ELR (cell line): ENCODE results near the gene C1orf146.
"Not testable (repeated sequence)": the region's sequence is repeated elsewhere in the genome, so short reads cannot be mapped to it uniquely, and the experiment has no call there.

ENCODE experiments used
- DNase-seq: peaks from one replicate; pipeline ENCODE4 v3.0.0-alpha.2; 2015; ENCODE audit warnings: low read depth

C1orf146 gene

DNA sequence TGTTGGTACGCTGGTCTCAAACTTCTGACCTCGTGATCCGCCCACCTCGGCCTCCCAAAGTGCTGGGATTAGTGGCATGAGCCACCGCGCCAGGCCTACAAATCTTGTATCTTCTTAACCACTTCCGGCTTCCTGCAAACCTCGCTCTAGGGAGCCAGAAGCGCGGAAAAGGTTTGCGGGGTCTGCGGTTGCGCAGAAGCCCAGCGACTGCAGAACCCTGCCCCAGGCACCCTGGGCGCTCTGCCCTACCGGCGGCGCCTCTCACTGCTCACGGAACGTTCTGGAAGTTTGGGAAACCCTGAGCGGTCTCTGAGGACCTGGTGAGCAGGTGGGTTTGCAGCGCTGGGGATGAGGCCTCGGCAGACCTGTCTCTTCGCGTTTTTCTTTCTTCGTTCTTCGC lies at the start of gene C1orf146:
C1orf146 (plus strand) TSS at position 195 of the 400 bp plus-strand sequence. CDS start 13,506 bp downstream, outside the sequence.
- DNase-seq: no peak

GRCh38 chr1:92168657-92169056 lies 49.1 kb upstream of the C1orf146 start:
- no peak for DNase-seq

- DNase-seq: no peak
Observed at GRCh38 chr1:92169214-92170005, 48.3 kb upstream of the C1orf146 start.

DNA sequence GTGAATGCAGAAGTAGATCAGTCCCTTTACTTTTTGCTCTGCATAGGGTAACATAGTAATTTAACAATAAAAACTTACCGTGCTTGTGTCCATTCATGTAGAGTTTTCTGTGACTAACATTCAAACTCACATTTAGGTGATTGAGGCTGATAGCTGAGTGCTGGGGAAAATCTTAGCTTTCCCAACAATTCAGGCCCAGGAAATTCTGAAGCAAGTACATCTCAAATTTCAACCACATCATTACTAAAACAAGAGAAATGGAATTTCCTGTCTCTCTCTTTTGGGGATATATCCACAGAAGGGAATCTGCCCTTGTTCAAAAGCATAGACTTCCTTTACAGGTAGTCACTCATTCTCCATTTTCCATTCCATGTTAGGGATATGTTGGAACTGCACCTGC lies 33.1 kb upstream of the C1orf146 start:
- DNase-seq: peak; percentile 77

- peak; percentile 24 for DNase-seq
Observed at GRCh38 chr1:92186081-92186480, 31.6 kb upstream of the C1orf146 start.

- no peak for DNase-seq
Observed at GRCh38 chr1:92188436-92189255, 29.1 kb upstream of the C1orf146 start.

DNA sequence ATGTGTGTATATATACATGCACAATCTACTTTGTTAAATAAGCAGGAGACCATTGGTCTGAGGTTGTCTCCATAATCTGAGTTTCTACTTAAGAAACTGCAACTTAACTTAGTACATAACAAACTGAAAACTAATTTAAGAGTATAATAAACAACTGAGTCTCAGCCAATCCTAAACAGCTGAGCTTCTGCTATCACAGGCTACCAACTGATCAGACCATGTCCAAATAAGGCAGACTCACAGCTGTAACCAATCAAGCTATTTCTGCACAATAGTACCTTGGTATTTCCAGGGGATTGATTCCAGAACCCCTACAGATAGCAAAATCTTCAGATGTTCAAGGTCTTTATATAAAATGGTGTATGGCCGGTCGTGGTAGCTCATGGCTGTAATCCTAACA lies 26.0 kb upstream of the C1orf146 start:
- no peak for DNase-seq

- DNase-seq: no peak
Observed at GRCh38 chr1:92192246-92192645, 25.5 kb upstream of the C1orf146 start.

DNA sequence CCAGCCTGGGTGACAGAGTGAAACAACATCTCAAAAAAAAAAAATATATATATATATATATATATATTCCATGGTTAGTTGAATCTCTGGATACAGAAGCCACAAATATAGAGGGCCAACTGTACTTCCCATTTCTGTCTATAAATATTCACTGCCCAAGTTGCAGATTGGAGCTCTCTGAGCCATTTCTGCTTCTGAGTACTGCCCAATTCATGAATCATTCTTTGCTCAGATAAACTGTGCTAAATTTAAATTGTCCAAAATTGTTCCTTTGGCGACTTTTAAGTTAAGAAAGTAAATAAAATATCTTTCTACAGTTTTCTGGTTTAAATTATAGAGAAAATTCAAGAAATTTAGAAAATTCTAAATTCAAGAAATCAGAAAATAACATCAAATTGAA lies 23.2 kb upstream of the C1orf146 start:
- DNase-seq: no peak

GRCh38 chr1:92201973-92202372 lies 15.7 kb upstream of the C1orf146 start:
- DNase-seq: no peak

DNA sequence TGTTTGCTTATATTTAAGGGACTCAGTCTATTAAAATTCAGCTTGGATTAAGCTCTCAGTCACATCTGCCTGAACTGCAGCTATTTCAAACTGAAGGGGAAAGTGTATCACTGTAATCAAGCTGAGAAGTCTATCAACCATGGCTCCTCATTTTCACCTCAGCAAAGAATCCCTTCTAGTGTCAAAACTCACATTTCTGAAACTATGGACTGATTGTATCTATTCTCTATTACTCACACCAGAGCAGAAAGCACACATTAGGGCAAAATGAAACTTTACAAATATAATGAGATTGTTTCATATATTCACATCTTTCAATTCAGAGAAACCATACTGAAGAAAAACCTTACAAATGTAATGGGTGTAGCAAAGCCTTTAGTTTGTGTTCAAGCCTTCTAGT lies 14.6 kb upstream of the C1orf146 start:
- no peak for DNase-seq

DNA sequence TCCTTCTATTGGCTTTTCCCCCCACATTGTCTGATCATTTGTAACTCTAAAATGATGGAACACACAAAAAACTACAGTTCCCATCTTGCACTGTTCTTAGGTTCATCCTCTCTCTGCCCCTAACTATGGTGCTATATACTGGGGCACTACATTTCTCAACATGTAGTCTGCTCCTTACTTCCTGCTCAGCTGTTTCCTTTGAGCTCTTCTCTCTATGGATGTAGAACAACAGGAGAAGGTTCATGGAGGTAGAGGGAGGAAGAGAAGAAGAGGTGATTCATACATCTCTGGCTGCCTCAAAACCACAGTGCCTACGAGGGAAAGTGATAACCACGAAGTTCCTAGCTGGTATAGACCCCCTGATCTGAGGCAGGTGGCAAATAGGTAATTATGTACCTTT lies 7.0 kb upstream of the C1orf146 start:
- DNase-seq: peak; percentile 63

GRCh38 chr1:92211166-92211565 lies 6.5 kb upstream of the C1orf146 start:
- peak; percentile 75 for DNase-seq

DNA sequence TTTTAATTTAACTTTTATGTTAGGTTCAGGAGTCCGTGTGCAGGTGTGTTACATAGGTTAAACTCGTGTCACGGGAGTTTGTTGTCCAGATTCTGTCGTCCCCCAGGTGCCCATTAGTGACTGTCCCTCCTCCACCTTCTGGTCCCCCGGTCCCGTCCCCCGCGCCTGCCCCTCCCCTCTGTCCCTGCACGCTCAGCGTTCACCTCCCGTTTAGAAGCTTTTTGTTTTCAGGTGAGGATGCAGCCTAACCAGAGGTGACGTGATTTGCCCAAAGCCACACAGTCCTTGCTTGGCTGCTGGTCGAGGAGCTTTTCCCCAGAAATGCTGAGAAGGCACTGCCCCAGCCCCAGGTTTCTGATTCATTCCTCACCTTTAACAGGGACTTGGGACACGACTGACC lies 844 bp downstream of the C1orf146 start:
- no peak for DNase-seq

DNA sequence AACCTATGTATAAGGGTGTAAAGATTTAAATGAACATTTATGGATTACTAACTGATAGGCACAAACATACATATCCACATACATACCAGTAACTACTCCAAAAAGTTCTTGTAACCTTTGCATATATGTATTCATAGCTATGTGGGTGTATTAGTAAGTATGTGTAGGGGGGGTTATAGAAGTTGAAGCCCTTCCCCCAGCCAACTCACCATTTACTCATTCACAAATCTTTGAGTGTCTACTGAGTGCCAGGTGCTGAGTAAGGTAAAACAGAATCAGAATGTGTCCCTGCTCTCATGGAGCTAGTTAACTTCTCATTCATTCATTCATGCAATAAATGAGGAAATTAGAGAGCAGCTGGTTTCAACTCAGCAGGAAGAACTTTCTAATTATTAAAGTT lies 1.3 kb downstream of the C1orf146 start:
- DNase-seq: peak; percentile 29

DNA sequence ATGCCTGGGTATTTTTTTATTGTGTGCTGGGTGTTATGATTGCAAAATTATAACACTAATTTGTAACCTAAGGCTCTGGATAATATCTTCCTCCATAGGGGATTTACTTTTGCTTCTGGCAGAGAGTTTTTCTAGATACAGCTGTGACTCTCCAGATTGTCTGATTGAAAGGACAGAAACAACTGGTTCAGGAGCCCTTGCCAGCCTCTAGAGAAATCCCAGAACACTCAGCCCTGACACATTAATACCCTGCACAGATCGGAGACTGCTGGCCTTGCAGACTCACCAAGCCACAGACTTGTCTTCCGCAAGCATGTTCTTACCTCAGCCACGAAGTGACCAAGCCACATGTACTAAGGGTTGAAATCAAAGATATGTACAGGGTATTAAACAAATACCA lies 10.7 kb downstream of the C1orf146 start:
- no peak for DNase-seq

- no peak for DNase-seq
Observed at GRCh38 chr1:92230736-92231135, 13.0 kb downstream of the C1orf146 start.

DNA sequence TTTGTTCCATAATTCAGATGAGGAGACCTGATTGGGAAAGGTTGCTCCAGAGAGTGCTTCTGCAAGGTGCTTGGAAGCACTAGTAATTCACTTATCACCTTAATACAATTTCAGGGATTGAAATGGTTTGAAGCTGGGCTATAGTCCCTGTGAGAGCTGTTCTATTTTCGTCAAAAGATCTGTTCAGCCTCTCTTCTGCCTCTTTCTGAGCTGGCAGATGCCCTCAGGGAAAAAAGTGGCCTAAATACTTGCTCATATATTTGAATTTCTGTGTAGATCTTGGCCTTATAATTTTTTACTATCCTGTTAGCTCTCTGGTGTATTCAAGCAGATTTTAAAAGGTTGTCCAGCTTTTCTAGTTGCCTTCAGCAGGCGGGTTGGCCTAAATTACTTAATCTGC lies 22.3 kb downstream of the C1orf146 start:
- no peak for DNase-seq

GRCh38 chr1:92244376-92244775 lies 26.7 kb downstream of the C1orf146 start:
- peak; percentile 8 for DNase-seq

- not testable (repeated sequence) for DNase-seq
Observed at GRCh38 chr1:92254714-92255113, 37.0 kb downstream of the C1orf146 start.

DNA sequence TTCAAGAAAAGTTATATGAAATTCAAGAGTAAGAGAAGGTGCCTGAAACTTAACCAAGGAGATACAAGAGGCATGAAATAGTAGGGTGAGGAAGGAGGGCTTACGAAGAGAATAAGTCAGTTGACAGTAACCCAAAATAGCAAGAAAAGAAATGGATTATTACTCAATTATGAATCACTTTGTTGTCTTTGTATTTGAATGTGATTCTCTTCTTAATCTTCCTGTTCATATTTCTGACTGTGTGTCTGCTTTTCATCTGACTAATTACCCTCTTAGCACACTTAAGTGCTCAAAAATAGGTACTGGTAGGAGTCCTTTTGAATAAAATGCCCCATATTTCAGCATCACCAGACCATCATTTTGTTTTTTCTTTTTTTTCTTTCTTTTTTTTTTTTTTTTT lies 41.6 kb downstream of the C1orf146 start:
- peak; percentile 31 for DNase-seq

DNA sequence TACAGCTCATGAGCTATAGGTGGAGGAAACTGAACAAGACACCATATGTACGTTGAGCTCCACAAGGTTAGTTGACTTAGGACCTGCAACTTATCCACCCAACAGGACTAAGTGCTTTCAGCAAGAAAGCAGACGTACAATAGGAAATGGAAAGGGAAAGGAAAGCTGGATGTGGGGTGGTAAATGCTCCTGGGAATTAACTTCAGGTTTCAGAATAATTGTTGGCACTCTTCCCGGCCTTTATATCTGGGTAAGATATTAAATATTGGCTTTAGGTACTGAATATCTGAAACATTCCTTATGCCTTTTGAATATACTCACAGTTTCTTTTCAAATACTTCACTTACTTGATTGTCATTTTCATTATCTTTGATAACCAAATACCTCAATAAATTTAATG lies 44.8 kb downstream of the C1orf146 start:
- DNase-seq: no peak

GRCh38 chr1:92273039-92273438 lies 55.3 kb downstream of the C1orf146 start:
- no peak for DNase-seq
